K562 (cell line): ENCODE results near the gene RTBDN. TPM values are rescaled to one million over a fixed set of nuclear protein-coding genes. Genes with fewer than 3 reads are reported as not detected.

Experiments
- EGR1 ChIP-seq: fragments of 450-650 bp; conservative IDR thresholded peaks from 2 replicates; pipeline ENCODE4 v1.6.1; 2017; ENCODE audit warnings: mild to moderate bottlenecking
- NELFE ChIP-seq: IDR thresholded peaks from 2 replicates; pipeline ENCODE4 v1.6.1; 2011; ENCODE audit warnings: mild to moderate bottlenecking; ENCODE audit not compliant: insufficient read depth, insufficient read length
- SMAD3 ChIP-seq: fragments of 450-650 bp; formaldehyde crosslinking; conservative IDR thresholded peaks from 2 replicates; pipeline ENCODE4 v1.4.0; 2020; ENCODE audit warnings: mild to moderate bottlenecking
- TCF7L2 ChIP-seq: fragments of 150-350 bp; IDR thresholded peaks from 2 replicates; pipeline ENCODE4 v1.6.1; 2016; ENCODE audit warnings: low read depth, mild to moderate bottlenecking, low read length, moderate library complexity
- polyA plus RNA-seq, 8 experiments: library from polyadenylated mRNA; depleted of rRNA in 4 of 8; stranded (reverse) in 5 of 8; unstranded in 3 of 8; fragments of >200 nt; fragmentation: Nextera tagmentation in 2 of 8; fragmentation: Illumina TruSeq in 1 of 8; extraction: Ambion mirVana in 2 of 8; extraction: Trizol in 1 of 8; gene quantifications; 2 replicates each; pipeline versions ENCODE4 v1.2.1 to v1.2.3, GENCODE V29; 2011 to 2014; ENCODE audit warnings: inconsistent platforms in 1 of 8, missing spikeins in 1 of 8
- total RNA-seq, 7 experiments: library from RNA; depleted of rRNA in 6 of 7; stranded (reverse); fragments of >200 nt in 6 of 7; fragmentation: Illumina TruSeq in 2 of 7; extraction: Trizol in 2 of 7; gene quantifications; 2 replicates each; pipeline versions ENCODE4 v1.2.1 to v1.2.3, GENCODE V29; 2011 to 2021; ENCODE audit warnings: low replicate concordance in 1 of 7
- TF ChIP-seq, protein P1 (sequence below), 2 experiments: fragments of 450-650 bp; IDR thresholded peaks; 2 replicates each; pipeline ENCODE4 v1.6.1; 2016; ENCODE audit warnings: mild to moderate bottlenecking in 2 of 2, borderline replicate concordance in 1 of 2, low read depth in 1 of 2, moderate library complexity in 1 of 2
- TF ChIP-seq, protein P2 (sequence below): fragments of 200-600 bp; sonication (generic); IDR thresholded peaks from one replicate; pipeline ENCODE4 v1.6.1; 2012; ENCODE audit warnings: mild to moderate bottlenecking, low read depth, low read length, inconsistent platforms

Gene RTBDN
- total and polyA plus RNA-seq, 9 of the 15 experiments (the other 6 are each of a cell fraction or from before 2014, with no cell fraction given) = 0.20 to 2.3 (median 0.72) TPM; not detected in 1

DNA sequence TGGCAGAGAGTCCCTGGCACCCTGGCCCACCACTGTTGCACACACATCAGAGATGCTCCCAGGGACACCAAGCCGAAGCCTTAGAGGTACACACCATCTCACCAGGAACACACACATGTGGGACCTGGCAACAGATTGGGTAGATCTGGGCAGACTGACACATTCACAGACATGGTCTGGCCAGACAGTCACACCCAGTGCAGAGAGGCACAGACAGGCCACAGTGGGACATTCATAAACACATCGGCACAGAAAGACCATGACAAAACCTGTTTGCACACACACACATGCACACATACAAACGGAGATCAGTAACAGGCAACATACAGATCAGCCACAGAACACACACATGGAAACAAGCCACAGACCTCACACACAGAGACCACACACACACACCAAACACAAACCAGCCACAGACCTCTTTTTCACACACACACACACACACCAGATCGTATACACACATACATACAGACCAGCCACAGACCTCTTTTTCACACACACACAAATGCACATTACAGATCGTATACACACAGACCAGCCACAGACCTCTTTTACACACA is 49.4 kb downstream of the RTBDN start (continued):
- TF ChIP-seq, protein P1, sequence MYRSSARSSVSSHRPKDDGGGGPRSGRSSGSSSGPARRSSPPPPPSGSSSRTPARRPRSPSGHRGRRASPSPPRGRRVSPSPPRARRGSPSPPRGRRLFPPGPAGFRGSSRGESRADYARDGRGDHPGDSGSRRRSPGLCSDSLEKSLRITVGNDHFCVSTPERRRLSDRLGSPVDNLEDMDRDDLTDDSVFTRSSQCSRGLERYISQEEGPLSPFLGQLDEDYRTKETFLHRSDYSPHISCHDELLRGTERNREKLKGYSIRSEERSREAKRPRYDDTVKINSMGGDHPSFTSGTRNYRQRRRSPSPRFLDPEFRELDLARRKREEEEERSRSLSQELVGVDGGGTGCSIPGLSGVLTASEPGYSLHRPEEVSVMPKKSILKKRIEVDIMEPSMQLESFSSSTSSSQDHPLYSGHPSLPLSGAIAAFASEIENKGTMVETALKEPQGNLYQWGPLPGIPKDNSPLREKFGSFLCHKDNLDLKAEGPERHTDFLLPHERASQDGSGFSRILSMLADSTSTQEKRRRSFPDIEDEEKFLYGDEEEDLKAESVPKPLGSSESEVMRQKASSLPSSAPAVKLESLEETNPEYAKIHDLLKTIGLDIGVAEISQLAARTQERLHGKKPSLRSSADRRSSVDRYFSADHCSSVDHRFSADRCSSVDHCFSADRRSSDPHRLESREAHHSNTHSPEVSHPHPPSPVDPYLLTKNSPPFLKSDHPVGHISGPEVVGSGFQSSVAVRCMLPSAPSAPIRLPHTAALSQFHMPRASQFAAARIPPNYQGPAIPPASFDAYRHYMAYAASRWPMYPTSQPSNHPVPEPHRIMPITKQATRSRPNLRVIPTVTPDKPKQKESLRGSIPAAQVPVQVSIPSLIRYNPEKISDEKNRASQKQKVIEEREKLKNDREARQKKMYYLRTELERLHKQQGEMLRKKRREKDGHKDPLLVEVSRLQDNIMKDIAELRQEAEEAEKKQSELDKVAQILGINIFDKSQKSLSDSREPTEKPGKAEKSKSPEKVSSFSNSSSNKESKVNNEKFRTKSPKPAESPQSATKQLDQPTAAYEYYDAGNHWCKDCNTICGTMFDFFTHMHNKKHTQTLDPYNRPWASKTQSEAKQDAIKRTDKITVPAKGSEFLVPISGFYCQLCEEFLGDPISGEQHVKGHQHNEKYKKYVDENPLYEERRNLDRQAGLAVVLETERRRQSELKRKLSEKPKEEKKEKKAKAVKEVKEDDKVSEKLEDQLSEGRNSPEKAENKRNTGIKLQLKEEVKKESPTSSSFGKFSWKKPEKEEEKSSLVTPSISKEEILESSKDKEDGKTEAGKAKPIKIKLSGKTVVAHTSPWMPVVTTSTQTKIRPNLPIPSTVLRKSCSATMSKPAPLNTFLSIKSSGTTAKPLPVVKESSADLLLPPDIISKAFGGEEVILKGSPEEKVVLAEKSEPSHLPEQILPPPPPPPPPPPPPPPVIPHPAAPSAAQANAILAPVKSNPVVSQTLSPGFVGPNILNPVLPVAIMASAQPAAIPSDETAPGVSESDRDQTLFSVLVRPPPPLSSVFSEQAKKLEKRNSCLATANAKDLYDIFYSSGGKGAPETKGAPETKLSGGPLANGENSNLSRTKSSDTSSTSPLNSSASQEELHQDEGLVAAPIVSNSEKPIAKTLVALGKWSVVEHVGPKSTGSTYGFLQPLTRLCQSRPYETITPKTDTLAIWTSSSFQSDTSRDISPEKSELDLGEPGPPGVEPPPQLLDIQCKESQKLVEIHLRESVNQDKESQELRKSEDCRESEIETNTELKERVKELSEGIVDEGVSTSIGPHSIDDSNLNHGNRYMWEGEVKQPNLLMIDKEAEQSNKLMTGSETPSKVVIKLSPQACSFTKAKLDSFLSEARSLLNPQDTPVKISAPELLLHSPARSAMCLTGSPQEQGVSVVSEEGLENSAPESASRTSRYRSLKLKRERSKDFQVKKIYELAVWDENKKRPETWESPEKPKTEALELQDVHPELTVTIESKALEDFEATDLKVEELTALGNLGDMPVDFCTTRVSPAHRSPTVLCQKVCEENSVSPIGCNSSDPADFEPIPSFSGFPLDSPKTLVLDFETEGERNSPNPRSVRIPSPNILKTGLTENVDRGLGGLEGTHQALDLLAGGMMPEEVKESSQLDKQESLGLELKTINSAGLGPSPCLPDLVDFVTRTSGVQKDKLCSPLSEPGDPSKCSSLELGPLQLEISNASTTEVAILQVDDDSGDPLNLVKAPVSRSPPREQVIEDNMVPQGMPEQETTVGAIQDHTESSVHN (IDR thresholded peaks at IDR 0.05; ENCODE audit: borderline replicate concordance in 1 of 2, low read depth in 1 of 2) = no peak
- TF ChIP-seq SMAD3 (CRISPR knock-in tag) = no peak
- no peak for TF ChIP-seq EGR1
- TF ChIP-seq TCF7L2 = no peak
- TF ChIP-seq NELFE = no peak
- TF ChIP-seq, protein P2, sequence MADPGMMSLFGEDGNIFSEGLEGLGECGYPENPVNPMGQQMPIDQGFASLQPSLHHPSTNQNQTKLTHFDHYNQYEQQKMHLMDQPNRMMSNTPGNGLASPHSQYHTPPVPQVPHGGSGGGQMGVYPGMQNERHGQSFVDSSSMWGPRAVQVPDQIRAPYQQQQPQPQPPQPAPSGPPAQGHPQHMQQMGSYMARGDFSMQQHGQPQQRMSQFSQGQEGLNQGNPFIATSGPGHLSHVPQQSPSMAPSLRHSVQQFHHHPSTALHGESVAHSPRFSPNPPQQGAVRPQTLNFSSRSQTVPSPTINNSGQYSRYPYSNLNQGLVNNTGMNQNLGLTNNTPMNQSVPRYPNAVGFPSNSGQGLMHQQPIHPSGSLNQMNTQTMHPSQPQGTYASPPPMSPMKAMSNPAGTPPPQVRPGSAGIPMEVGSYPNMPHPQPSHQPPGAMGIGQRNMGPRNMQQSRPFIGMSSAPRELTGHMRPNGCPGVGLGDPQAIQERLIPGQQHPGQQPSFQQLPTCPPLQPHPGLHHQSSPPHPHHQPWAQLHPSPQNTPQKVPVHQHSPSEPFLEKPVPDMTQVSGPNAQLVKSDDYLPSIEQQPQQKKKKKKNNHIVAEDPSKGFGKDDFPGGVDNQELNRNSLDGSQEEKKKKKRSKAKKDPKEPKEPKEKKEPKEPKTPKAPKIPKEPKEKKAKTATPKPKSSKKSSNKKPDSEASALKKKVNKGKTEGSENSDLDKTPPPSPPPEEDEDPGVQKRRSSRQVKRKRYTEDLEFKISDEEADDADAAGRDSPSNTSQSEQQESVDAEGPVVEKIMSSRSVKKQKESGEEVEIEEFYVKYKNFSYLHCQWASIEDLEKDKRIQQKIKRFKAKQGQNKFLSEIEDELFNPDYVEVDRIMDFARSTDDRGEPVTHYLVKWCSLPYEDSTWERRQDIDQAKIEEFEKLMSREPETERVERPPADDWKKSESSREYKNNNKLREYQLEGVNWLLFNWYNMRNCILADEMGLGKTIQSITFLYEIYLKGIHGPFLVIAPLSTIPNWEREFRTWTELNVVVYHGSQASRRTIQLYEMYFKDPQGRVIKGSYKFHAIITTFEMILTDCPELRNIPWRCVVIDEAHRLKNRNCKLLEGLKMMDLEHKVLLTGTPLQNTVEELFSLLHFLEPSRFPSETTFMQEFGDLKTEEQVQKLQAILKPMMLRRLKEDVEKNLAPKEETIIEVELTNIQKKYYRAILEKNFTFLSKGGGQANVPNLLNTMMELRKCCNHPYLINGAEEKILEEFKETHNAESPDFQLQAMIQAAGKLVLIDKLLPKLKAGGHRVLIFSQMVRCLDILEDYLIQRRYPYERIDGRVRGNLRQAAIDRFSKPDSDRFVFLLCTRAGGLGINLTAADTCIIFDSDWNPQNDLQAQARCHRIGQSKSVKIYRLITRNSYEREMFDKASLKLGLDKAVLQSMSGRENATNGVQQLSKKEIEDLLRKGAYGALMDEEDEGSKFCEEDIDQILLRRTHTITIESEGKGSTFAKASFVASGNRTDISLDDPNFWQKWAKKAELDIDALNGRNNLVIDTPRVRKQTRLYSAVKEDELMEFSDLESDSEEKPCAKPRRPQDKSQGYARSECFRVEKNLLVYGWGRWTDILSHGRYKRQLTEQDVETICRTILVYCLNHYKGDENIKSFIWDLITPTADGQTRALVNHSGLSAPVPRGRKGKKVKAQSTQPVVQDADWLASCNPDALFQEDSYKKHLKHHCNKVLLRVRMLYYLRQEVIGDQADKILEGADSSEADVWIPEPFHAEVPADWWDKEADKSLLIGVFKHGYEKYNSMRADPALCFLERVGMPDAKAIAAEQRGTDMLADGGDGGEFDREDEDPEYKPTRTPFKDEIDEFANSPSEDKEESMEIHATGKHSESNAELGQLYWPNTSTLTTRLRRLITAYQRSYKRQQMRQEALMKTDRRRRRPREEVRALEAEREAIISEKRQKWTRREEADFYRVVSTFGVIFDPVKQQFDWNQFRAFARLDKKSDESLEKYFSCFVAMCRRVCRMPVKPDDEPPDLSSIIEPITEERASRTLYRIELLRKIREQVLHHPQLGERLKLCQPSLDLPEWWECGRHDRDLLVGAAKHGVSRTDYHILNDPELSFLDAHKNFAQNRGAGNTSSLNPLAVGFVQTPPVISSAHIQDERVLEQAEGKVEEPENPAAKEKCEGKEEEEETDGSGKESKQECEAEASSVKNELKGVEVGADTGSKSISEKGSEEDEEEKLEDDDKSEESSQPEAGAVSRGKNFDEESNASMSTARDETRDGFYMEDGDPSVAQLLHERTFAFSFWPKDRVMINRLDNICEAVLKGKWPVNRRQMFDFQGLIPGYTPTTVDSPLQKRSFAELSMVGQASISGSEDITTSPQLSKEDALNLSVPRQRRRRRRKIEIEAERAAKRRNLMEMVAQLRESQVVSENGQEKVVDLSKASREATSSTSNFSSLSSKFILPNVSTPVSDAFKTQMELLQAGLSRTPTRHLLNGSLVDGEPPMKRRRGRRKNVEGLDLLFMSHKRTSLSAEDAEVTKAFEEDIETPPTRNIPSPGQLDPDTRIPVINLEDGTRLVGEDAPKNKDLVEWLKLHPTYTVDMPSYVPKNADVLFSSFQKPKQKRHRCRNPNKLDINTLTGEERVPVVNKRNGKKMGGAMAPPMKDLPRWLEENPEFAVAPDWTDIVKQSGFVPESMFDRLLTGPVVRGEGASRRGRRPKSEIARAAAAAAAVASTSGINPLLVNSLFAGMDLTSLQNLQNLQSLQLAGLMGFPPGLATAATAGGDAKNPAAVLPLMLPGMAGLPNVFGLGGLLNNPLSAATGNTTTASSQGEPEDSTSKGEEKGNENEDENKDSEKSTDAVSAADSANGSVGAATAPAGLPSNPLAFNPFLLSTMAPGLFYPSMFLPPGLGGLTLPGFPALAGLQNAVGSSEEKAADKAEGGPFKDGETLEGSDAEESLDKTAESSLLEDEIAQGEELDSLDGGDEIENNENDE = no peak
